Fibroblast of villous mesenchyme (primary cell): ENCODE results near the gene SPECC1. TPM values are rescaled to one million over a fixed set of nuclear protein-coding genes. Genes with fewer than 3 reads are reported as not detected.
"Not testable (repeated sequence)": the region's sequence is repeated elsewhere in the genome, so short reads cannot be mapped to it uniquely, and the experiment has no call there.

ENCODE experiments used
- DNase-seq: peaks from one replicate; pipeline ENCODE4 v3.0.0-alpha.2; 2010; ENCODE audit warnings: low read depth
- H3K4me3 ChIP-seq: 2 replicates; pipeline ENCODE4 v1.5.1; 2011; ENCODE audit warnings: low read depth, mild to moderate bottlenecking, low read length
- total RNA-seq: library from RNA; depleted of rRNA; stranded (reverse); fragments of >200 nt; gene quantifications from 2 replicates; pipeline ENCODE4 v1.2.3, GENCODE V29; 2012
- TF ChIP-seq, protein P1 (sequence below): IDR thresholded peaks from 2 replicates; pipeline ENCODE4 v1.5.1; 2012; ENCODE audit warnings: low read depth, mild to moderate bottlenecking, low read length; ENCODE audit not compliant: insufficient read depth

The SPECC1 gene
- total RNA-seq, 1 donor = 148 TPM

GRCh38 chr17:20074489-20074888 lies 65.3 kb downstream of the SPECC1 start:
- TF ChIP-seq, protein P1, sequence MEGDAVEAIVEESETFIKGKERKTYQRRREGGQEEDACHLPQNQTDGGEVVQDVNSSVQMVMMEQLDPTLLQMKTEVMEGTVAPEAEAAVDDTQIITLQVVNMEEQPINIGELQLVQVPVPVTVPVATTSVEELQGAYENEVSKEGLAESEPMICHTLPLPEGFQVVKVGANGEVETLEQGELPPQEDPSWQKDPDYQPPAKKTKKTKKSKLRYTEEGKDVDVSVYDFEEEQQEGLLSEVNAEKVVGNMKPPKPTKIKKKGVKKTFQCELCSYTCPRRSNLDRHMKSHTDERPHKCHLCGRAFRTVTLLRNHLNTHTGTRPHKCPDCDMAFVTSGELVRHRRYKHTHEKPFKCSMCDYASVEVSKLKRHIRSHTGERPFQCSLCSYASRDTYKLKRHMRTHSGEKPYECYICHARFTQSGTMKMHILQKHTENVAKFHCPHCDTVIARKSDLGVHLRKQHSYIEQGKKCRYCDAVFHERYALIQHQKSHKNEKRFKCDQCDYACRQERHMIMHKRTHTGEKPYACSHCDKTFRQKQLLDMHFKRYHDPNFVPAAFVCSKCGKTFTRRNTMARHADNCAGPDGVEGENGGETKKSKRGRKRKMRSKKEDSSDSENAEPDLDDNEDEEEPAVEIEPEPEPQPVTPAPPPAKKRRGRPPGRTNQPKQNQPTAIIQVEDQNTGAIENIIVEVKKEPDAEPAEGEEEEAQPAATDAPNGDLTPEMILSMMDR = no peak
- H3K4me3 ChIP-seq = no peak overlapping the region
- no peak for DNase-seq

DNA sequence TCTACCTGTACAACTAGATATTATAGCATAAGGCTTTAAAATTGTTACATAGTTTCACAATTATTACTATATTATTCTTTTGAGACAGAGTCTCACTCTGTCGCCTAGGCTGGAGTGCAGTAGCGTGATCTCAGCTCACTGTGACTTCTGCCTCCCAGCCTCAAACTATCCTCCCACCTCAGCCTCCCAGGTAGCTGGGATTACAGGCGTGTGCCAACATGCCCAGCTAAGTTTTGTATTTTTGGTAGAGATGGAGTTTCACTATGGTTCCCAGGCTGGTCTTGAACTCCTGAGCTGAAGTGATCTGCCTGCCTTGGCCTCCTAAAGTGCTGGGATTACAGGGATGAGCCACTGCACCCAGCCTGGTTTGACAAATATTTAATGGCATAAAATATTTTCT lies 67.0 kb downstream of the SPECC1 start:
- not testable (repeated sequence) for DNase-seq, H3K4me3 ChIP-seq

GRCh38 chr17:20077978-20078685 lies 69.0 kb downstream of the SPECC1 start:
- DNase-seq = no peak
- no peak overlapping the region for H3K4me3 ChIP-seq
- TF ChIP-seq, protein P1 = no peak

GRCh38 chr17:20080513-20080912 lies 71.4 kb downstream of the SPECC1 start:
- no peak for DNase-seq
- TF ChIP-seq, protein P1 = no peak
- H3K4me3 ChIP-seq = no peak overlapping the region

- no peak overlapping the region for H3K4me3 ChIP-seq
- TF ChIP-seq, protein P1 = no peak
- peak; percentile 52 for DNase-seq
These were observed 74.1 kb downstream of the SPECC1 start for GRCh38 chr17:20083156-20083859.

GRCh38 chr17:20084621-20085282 lies 75.6 kb downstream of the SPECC1 start:
- DNase-seq = no peak
- TF ChIP-seq, protein P1 = no peak
- no peak overlapping the region for H3K4me3 ChIP-seq

GRCh38 chr17:20085283-20085845 lies 76.2 kb downstream of the SPECC1 start:
- no peak for DNase-seq
- TF ChIP-seq, protein P1 = no peak
- no peak overlapping the region for H3K4me3 ChIP-seq
